HCT116 (cell line): ENCODE results near the gene TFE3. TPM values are rescaled to one million over a fixed set of nuclear protein-coding genes. Genes with fewer than 3 reads are reported as not detected.

ENCODE experiments used
- ATAC-seq: fragments of 200-7000 bp; cut with Tn5 transposase; 2 replicates; pipeline ENCODE4 v1.9.1; 2020; ENCODE audit warnings: mild to moderate bottlenecking, moderate library complexity
- BruUV-seq: library from RNA; stranded (reverse); fragments of 400-500 nt; replicated peaks from 2 replicates; lab custom pipeline; 2021; lab: Mats Ljungman, UMichigan
- CTCF ChIA-PET: fragments of 300-600 bp; sonication (Branson Sonifier 250); formaldehyde crosslinking; loops from one replicate; lab custom pipeline; 2021; ENCODE audit warnings: antibody characterized with exemption; lab: Charles Lee
- POLR2A ChIA-PET: fragments of 300-600, 350-600 bp; sonication (Branson Sonifier 250); formaldehyde crosslinking; loops from one replicate; lab custom pipeline; 2021; ENCODE audit warnings: antibody characterized with exemption; lab: Charles Lee
- RAD21 ChIA-PET, 2 experiments: fragments of 300-600 bp; sonication (Branson Sonifier 250); formaldehyde crosslinking; loops; one replicate each; lab custom pipeline; 2023; ENCODE audit warnings: low total read pairs in 2 of 2; ENCODE audit not compliant: uncharacterized antibody in 2 of 2, unreplicated experiment in 2 of 2, low non-redundant PET in 1 of 2; lab: Charles Lee
- DNase-seq: peaks from one replicate; pipeline ENCODE4 v3.0.0-alpha.2; 2010; ENCODE audit warnings: low read depth, low spot score
- H2AFZ ChIP-seq: fragments of 200-600 bp; shearing (Covaris generic), sonication (generic); 2 replicates; pipeline ENCODE4 v1.6.1; 2017; ENCODE audit warnings: low read depth, mixed run types, mixed read lengths, antibody characterized with exemption, low read length; ENCODE audit not compliant: poor library complexity, severe bottlenecking
- H3K27ac ChIP-seq: 2 replicates; pipeline ENCODE4 v1.5.1; 2012; ENCODE audit warnings: low read depth, low read length
- H3K27me3 ChIP-seq: fragments of 200-600 bp; sonication (generic); 2 replicates; pipeline ENCODE4 v1.6.1; 2016; ENCODE audit warnings: mixed run types, low read length, mixed read lengths; ENCODE audit not compliant: insufficient read depth
- H3K36me3 ChIP-seq, 2 experiments: fragments of 200-500 bp in 1 of 2; fragments of 200-600 bp in 1 of 2; sonication (Bioruptor generic) in 1 of 2; sonication (generic) in 1 of 2; 2 replicates each; pipeline versions ENCODE4 v1.5.1 to v1.6.1; 2014 to 2016; ENCODE audit warnings: low read length in 2 of 2, inconsistent platforms in 1 of 2, mixed read lengths in 1 of 2, mixed run types in 1 of 2; ENCODE audit not compliant: insufficient read depth in 2 of 2, control insufficient read depth in 1 of 2
- H3K4me1 ChIP-seq, 2 experiments: fragments of 200-600 bp in 1 of 2; sonication (generic) in 1 of 2; 2 replicates each; pipeline versions ENCODE4 v1.5.1 to v1.6.1; 2012 to 2017; ENCODE audit warnings: low read length in 2 of 2, inconsistent platforms in 1 of 2, mild to moderate bottlenecking in 1 of 2, mixed read lengths in 1 of 2, mixed run types in 1 of 2, moderate library complexity in 1 of 2; ENCODE audit not compliant: insufficient read depth in 2 of 2, control insufficient read depth in 1 of 2
- H3K4me2 ChIP-seq: fragments of 200-600 bp; sonication (generic); 2 replicates; pipeline ENCODE4 v1.6.1; 2017; ENCODE audit warnings: mixed run types, low read length, mixed read lengths
- H3K4me3 ChIP-seq, 2 experiments: fragments of 200-600 bp in 1 of 2; sonication (generic) in 1 of 2; replicated peaks in 1 of 2; 2 replicates each; pipeline ENCODE4 v1.5.1; 2011 to 2016; ENCODE audit warnings: low read length in 2 of 2, control low read depth in 1 of 2, low read depth in 1 of 2, mild to moderate bottlenecking in 1 of 2, mixed read lengths in 1 of 2, mixed run types in 1 of 2
- H3K79me2 ChIP-seq: fragments of 200-600 bp; sonication (generic); 2 replicates; pipeline ENCODE4 v1.6.1; 2017; ENCODE audit warnings: mild to moderate bottlenecking, mixed run types, low read length, moderate library complexity, mixed read lengths; ENCODE audit not compliant: insufficient read depth
- H3K9ac ChIP-seq: fragments of 200-600 bp; sonication (generic); 2 replicates; pipeline ENCODE4 v1.6.1; 2016; ENCODE audit warnings: low read length, mixed read lengths
- H3K9me2 ChIP-seq: fragments of 200-600 bp; sonication (generic), shearing (Covaris generic); 2 replicates; pipeline ENCODE4 v1.6.1; 2017; ENCODE audit warnings: mixed run types, mild to moderate bottlenecking, moderate library complexity; ENCODE audit not compliant: insufficient read depth
- H3K9me3 ChIP-seq, 2 experiments: fragments of 200-500 bp in 1 of 2; fragments of 200-600 bp in 1 of 2; sonication (Bioruptor generic) in 1 of 2; sonication (generic) in 1 of 2; 2 replicates each; pipeline ENCODE4 v1.6.1; 2014 to 2017; ENCODE audit warnings: low read length in 2 of 2, mixed read lengths in 2 of 2, inconsistent platforms in 1 of 2, low read depth in 1 of 2, mild to moderate bottlenecking in 1 of 2, mixed run types in 1 of 2, moderate library complexity in 1 of 2; ENCODE audit not compliant: control insufficient read depth in 1 of 2, insufficient read depth in 1 of 2
- H4K20me1 ChIP-seq: fragments of 200-600 bp; sonication (generic), shearing (Covaris generic); 2 replicates; pipeline ENCODE4 v1.6.1; 2017; ENCODE audit warnings: mixed run types, mild to moderate bottlenecking, moderate library complexity; ENCODE audit not compliant: insufficient read depth
- CBX3 ChIP-seq: IDR thresholded peaks from 2 replicates; pipeline ENCODE4 v1.6.1; 2012; ENCODE audit warnings: low read depth
- CEBPB ChIP-seq: IDR thresholded peaks from 2 replicates; pipeline ENCODE4 v1.6.1; 2012; ENCODE audit warnings: low read depth
- CTCF ChIP-seq, 3 experiments: fragments of 200-600 bp in 1 of 3; sonication (generic) in 1 of 3; IDR thresholded peaks in 2 of 3; conservative IDR thresholded peaks in 1 of 3; 2 replicates each; pipeline ENCODE4 v1.5.1; 2012 to 2017; ENCODE audit warnings: low read depth in 2 of 3, low read length in 2 of 3, antibody characterized with exemption in 1 of 3, borderline replicate concordance in 1 of 3, control low read depth in 1 of 3, mild to moderate bottlenecking in 1 of 3, mixed read lengths in 1 of 3, mixed run types in 1 of 3, moderate library complexity in 1 of 3; ENCODE audit not compliant: insufficient read depth in 1 of 3
- ELF1 ChIP-seq: IDR thresholded peaks from 2 replicates; pipeline ENCODE4 v1.6.1; 2012; ENCODE audit warnings: low read depth, borderline replicate concordance
- FOSL1 ChIP-seq: IDR thresholded peaks from 2 replicates; pipeline ENCODE4 v1.6.1; 2012; ENCODE audit warnings: low read depth
- JUND ChIP-seq: IDR thresholded peaks from 2 replicates; pipeline ENCODE4 v1.6.1; 2012
- POLR2A ChIP-seq: IDR thresholded peaks from 2 replicates; pipeline ENCODE4 v1.7.0; 2011; ENCODE audit warnings: borderline replicate concordance; ENCODE audit not compliant: insufficient read depth, insufficient read length; ENCODE audit errors: extremely low read depth
- RAD21 ChIP-seq: IDR thresholded peaks from 2 replicates; pipeline ENCODE4 v1.6.1; 2012; ENCODE audit warnings: low read depth, mild to moderate bottlenecking
- SRF ChIP-seq: IDR thresholded peaks from 2 replicates; pipeline ENCODE4 v1.6.1; 2012; ENCODE audit warnings: low read depth
- TCF7L2 ChIP-seq: IDR thresholded peaks from 2 replicates; pipeline ENCODE4 v1.7.0; 2011; ENCODE audit warnings: borderline replicate concordance, inconsistent platforms; ENCODE audit not compliant: insufficient read depth, insufficient read length; ENCODE audit errors: extremely low read depth
- ZBTB33 ChIP-seq: IDR thresholded peaks from 2 replicates; pipeline ENCODE4 v1.6.1; 2011; ENCODE audit warnings: mild to moderate bottlenecking, low read length, moderate library complexity; ENCODE audit not compliant: insufficient replicate concordance; ENCODE audit errors: extremely low read depth
- ZFX ChIP-seq: fragments of 450-650 bp; IDR thresholded peaks from 2 replicates; pipeline ENCODE4 v1.6.1; 2017
- ZNF274 ChIP-seq: fragments of 200-500 bp; sonication (Bioruptor generic); IDR thresholded peaks from 2 replicates; pipeline ENCODE4 v1.6.1; 2014; ENCODE audit warnings: mild to moderate bottlenecking, low read depth, low read length, inconsistent platforms
- intact Hi-C: fragments of 100-400 bp; cut with micrococcal nuclease; formaldehyde crosslinking; loops from 2 replicates; pipeline ENCODE4 v1.10.0; 2022
- total RNA-seq: library from RNA; stranded (reverse); gene quantifications from one replicate; pipeline ENCODE4 v1.2.1, GENCODE V29; 2021; ENCODE audit not compliant: unreplicated experiment

TFE3 gene
- total RNA-seq, 1 experiment from 2014 or later: 17.1 TPM

GRCh38 chrX:49071877-49072711 is 28.9 kb upstream of the TFE3 start:
- ATAC-seq (no peak), DNase-seq (no peak)
- Histone ChIP-seq H3K27ac (no peak overlapping the region), H3K9ac (no peak overlapping the region), H3K9me2 (no peaks in the 10 kb centered on the region), H3K4me1 (peaks cover 0 to 15% of the 10 kb centered on the region in 2 experiments; a peak in 2 of 4 replicates), H3K79me2 (no peaks in the 10 kb centered on the region), H3K9me3 (no peaks in the 10 kb centered on the region), H3K4me2 (no peak overlapping the region), H4K20me1 (no peaks in the 10 kb centered on the region), H3K27me3 (no peaks in the 10 kb centered on the region), H3K36me3 (no peaks in the 10 kb centered on the region), H3K4me3 (no peak overlapping the region), H2AFZ (no peak overlapping the region)
- RAD21 ChIA-PET: no interaction called here
- CTCF ChIA-PET: no interaction called here
- POLR2A ChIA-PET: no interaction called here
- intact Hi-C loops: no loop called here
- no TSS peak for BruUV-seq
- TF ChIP-seq CBX3 (no peak), ZFX (no peak), SRF (no peak), TCF7L2 (no peak), POLR2A (no peak), CEBPB (no peak)

GRCh38 chrX:49070988-49071387 is 27.8 kb upstream of the TFE3 start:
- POLR2A ChIA-PET: no interaction called here
- BruUV-seq: no TSS peak
- CTCF ChIA-PET: no interaction called here
- H3K79me2 ChIP-seq: no peaks in the 10 kb centered on the region
- H4K20me1 ChIP-seq: no peaks in the 10 kb centered on the region
- H3K4me1 ChIP-seq: peaks cover 0 to 15% of the 10 kb centered on the region in 2 experiments; a peak in 2 of 4 replicates
- H3K9me2 ChIP-seq: no peaks in the 10 kb centered on the region
- no peaks in the 10 kb centered on the region for H3K27me3 ChIP-seq
- no peak overlapping the region for H2AFZ ChIP-seq
- DNase-seq: no peak
- H3K4me3 ChIP-seq: no peak overlapping the region
- no peaks in the 10 kb centered on the region for H3K36me3 ChIP-seq
- no peak overlapping the region for H3K4me2 ChIP-seq
- RAD21 ChIA-PET: no interaction called here
- H3K9me3 ChIP-seq: no peaks in the 10 kb centered on the region
- H3K9ac ChIP-seq: no peak overlapping the region
- ATAC-seq: no peak
- intact Hi-C loops: no loop called here
- H3K27ac ChIP-seq: no peak overlapping the region
- TF ChIP-seq ZNF274 (no peak), TCF7L2 (no peak), FOSL1 (no peak), JUND (no peak), ZBTB33 (no peak), CEBPB (no peak), ELF1 (no peak), SRF (no peak), RAD21 (no peak), CTCF (IDR thresholded peaks at IDR 0.05 in 2 of 3, conservative IDR thresholded peaks at IDR 0.05 in 1 of 3; ENCODE audit: borderline replicate concordance in 1 of 3, insufficient read depth in 1 of 3, low read depth in 2 of 3, low read length in 2 of 3) (no peak)
